Lung (tissue), 12 donors: ENCODE data around the gene MITF. TPM values are rescaled to one million over a fixed set of nuclear protein-coding genes. Genes with fewer than 3 reads are reported as not detected.

Experiments used
- ATAC-seq: fragments of 200-7000 bp; cut with Tn5 transposase; one replicate; pipeline ENCODE4 v1.9.1; 2020; ENCODE audit warnings: moderate number of reproducible peaks; ENCODE audit not compliant: insufficient read depth, low FRiP score
- DNase-seq, 3 donors: peaks; one replicate each; pipeline ENCODE4 v3.0.0-alpha.2; 2013 to 2017
- H3K27ac ChIP-seq, 2 donors: one replicate each; pipeline ENCODE4 v1.5.1; 2013; ENCODE audit warnings: mild to moderate bottlenecking in 2 of 2, moderate library complexity in 2 of 2, control low read depth in 1 of 2, inconsistent platforms in 1 of 2, low read depth in 1 of 2, low read length in 1 of 2
- H3K27me3 ChIP-seq, 3 donors: one replicate each; pipeline ENCODE4 v1.5.1; 2013; ENCODE audit warnings: low read length in 2 of 3; ENCODE audit not compliant: control insufficient read depth in 3 of 3, insufficient read depth in 3 of 3
- H3K36me3 ChIP-seq, 4 donors: one replicate each; pipeline ENCODE4 v1.5.1; 2013; ENCODE audit warnings: low read length in 4 of 4, mild to moderate bottlenecking in 1 of 4, moderate library complexity in 1 of 4; ENCODE audit not compliant: control insufficient read depth in 4 of 4, insufficient read depth in 4 of 4
- H3K4me1 ChIP-seq, 5 donors: one replicate each; pipeline ENCODE4 v1.5.1; 2013; ENCODE audit warnings: low read length in 5 of 5, mild to moderate bottlenecking in 2 of 5, moderate library complexity in 1 of 5; ENCODE audit not compliant: control insufficient read depth in 5 of 5, insufficient read depth in 5 of 5
- H3K4me3 ChIP-seq: one replicate; pipeline ENCODE4 v1.5.1; 2013; ENCODE audit warnings: mild to moderate bottlenecking, control low read depth, moderate library complexity
- H3K9ac ChIP-seq, 2 donors: one replicate each; pipeline ENCODE4 v1.5.1; 2013; ENCODE audit warnings: low read length in 2 of 2, control low read depth in 1 of 2; ENCODE audit not compliant: insufficient read depth in 1 of 2
- H3K9me3 ChIP-seq, 4 donors: one replicate each; pipeline ENCODE4 v1.5.1; 2013; ENCODE audit warnings: low read length in 3 of 4, mild to moderate bottlenecking in 1 of 4, moderate library complexity in 1 of 4; ENCODE audit not compliant: control insufficient read depth in 4 of 4, insufficient read depth in 3 of 4
- WGBS, 2 donors: extraction: QIAGEN DNeasy Blood & Tissue Kit; methylation state at CpG; one replicate each; pipeline ENCODE4 v1.1.7; 2013; 5-methylcytosine and 5-hydroxymethylcytosine counted together
- polyA plus RNA-seq, 2 donors: library from polyadenylated mRNA; stranded (reverse); fragments of 200-250 nt; gene quantifications; one replicate each; pipeline ENCODE4 v1.2.1, GENCODE V29; 2013
- total RNA-seq, 2 donors: library from RNA; depleted of rRNA in 1 of 2; stranded (reverse); fragments of >200 nt in 1 of 2; gene quantifications; one replicate each; pipeline ENCODE4 v1.2.1, GENCODE V29; 2014 to 2021
- TF ChIP-seq, protein P1 (sequence below): IDR thresholded peaks from 2 replicates; pipeline ENCODE4 v1.5.1; 2012; ENCODE audit warnings: mild to moderate bottlenecking; ENCODE audit errors: control extremely low read depth, extremely low read depth
- donor health status: control.
- donor health status: control.
- donor health status: Bipolar disorder and iron deficiency.
- donor health status: healthy.
- donor health status: DM: yes; HTN: yes; CAD: no.

MITF gene
- total and polyA plus RNA-seq, 4 donors, result 5.0 to 28.0 (median 12.0) TPM

DNA sequence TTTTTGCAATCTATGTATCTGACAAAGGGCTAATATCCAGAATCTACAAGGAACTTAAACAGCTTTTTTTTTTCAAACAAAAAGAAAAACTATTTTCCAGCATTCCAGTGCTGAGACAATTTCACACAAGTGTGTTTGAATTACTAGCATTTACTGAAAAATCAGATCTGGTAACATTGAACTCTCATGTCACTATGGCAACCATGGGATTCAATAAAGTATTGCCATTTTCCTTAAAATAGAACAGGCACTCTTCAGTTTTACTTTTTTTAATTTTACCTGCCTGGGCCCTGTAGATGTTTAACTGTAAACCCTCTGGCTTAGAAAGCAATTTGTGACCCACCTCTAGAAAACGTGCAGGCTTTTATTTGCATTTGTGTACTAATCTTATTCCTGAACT lies 105.4 kb downstream of the MITF start:
- H3K4me3 ChIP-seq, result no peak overlapping the region
- H3K36me3 ChIP-seq, result no peaks in the 10 kb centered on the region
- no peak for DNase-seq
- TF ChIP-seq, protein P1, sequence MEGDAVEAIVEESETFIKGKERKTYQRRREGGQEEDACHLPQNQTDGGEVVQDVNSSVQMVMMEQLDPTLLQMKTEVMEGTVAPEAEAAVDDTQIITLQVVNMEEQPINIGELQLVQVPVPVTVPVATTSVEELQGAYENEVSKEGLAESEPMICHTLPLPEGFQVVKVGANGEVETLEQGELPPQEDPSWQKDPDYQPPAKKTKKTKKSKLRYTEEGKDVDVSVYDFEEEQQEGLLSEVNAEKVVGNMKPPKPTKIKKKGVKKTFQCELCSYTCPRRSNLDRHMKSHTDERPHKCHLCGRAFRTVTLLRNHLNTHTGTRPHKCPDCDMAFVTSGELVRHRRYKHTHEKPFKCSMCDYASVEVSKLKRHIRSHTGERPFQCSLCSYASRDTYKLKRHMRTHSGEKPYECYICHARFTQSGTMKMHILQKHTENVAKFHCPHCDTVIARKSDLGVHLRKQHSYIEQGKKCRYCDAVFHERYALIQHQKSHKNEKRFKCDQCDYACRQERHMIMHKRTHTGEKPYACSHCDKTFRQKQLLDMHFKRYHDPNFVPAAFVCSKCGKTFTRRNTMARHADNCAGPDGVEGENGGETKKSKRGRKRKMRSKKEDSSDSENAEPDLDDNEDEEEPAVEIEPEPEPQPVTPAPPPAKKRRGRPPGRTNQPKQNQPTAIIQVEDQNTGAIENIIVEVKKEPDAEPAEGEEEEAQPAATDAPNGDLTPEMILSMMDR, result no peak
- no peak for ATAC-seq
- peaks cover 0 to 22% (median 3%) of the 10 kb centered on the region in 5 donors for H3K4me1 ChIP-seq
- no peak overlapping the region for H3K27ac ChIP-seq
- no peak overlapping the region for H3K9ac ChIP-seq
- no peaks in the 10 kb centered on the region for H3K27me3 ChIP-seq
- 82 to 87% methylated on average over 1 of the region's 1 CpG for WGBS, 2 donors
- no peaks in the 10 kb centered on the region for H3K9me3 ChIP-seq

- Histone ChIP-seq H3K9ac (no peak overlapping the region), H3K36me3 (no peaks in the 10 kb centered on the region), H3K9me3 (no peaks in the 10 kb centered on the region), H3K4me3 (no peak overlapping the region), H3K4me1 (peaks cover 0 to 20% (median 0%) of the 10 kb centered on the region in 5 donors), H3K27me3 (no peaks in the 10 kb centered on the region), H3K27ac (no peak overlapping the region)
- ATAC-seq (no peak), DNase-seq (no peak)
- TF ChIP-seq, protein P1, result no peak
- WGBS, 2 donors, result 94% methylated on average over 3 of the region's 3 CpGs
Measured at GRCh38 chr3:69847303-69847702, 108.0 kb downstream of the MITF start.

- no peaks in the 10 kb centered on the region for H3K36me3 ChIP-seq
- H3K9me3 ChIP-seq, result no peaks in the 10 kb centered on the region
- no peaks in the 10 kb centered on the region for H3K27me3 ChIP-seq
- TF ChIP-seq, protein P1, result no peak
- ATAC-seq, result no peak
- no peak overlapping the region for H3K9ac ChIP-seq
- WGBS, 2 donors, result 63 to 64% methylated on average over 3 of the region's 3 CpGs
- H3K4me3 ChIP-seq, result no peak overlapping the region
- H3K4me1 ChIP-seq, result peaks cover 0 to 19% (median 0%) of the 10 kb centered on the region in 5 donors
- no peak for DNase-seq
- no peak overlapping the region for H3K27ac ChIP-seq
Measured at GRCh38 chr3:69848113-69848512, 108.8 kb downstream of the MITF start.

DNA sequence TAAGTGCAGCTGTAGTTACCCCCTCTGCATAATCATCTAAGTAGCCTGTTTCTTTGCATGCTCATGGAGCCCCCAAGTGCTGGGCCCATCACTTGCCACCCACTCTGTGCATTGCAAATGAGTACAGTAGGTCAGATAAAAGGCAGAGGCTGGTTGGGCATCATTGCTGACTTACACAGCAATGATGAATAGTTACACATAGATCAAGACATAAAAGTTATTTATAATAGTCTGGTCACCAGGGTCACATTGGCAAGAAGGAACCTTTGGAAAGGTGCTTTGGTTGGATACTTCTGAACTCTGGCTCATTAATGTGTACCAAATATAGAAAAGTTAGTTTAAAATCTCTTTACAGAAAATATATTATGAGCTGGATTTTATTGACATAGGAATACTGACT lies 111.6 kb downstream of the MITF start:
- TF ChIP-seq, protein P1, result no peak
- no peaks in the 10 kb centered on the region for H3K27me3 ChIP-seq
- ATAC-seq (no peak), DNase-seq (no peak)
- H3K36me3 ChIP-seq, result no peaks in the 10 kb centered on the region
- H3K27ac ChIP-seq, result no peak overlapping the region
- peaks cover 0 to 31% (median 5%) of the 10 kb centered on the region in 5 donors for H3K4me1 ChIP-seq
- no peak overlapping the region for H3K4me3 ChIP-seq
- H3K9me3 ChIP-seq, result no peaks in the 10 kb centered on the region
- no peak overlapping the region for H3K9ac ChIP-seq
